ENCODE data around the gene FAM3A. TPM values are rescaled to one million over a fixed set of nuclear protein-coding genes. Genes with fewer than 3 reads are reported as not detected.
"Not testable (repeated sequence)": the region's sequence is repeated elsewhere in the genome, so short reads cannot be mapped to it uniquely, and the experiment has no call there.

The FAM3A gene
- total RNA-seq, 2 donors from 2014 or later: 23.6 to 24.3 TPM

- H3K27ac ChIP-seq (ENCODE audit: low read depth, low read length); H3K9ac ChIP-seq (ENCODE audit: extremely low read depth, low read length, poor library complexity, severe bottlenecking); H3K4me3 ChIP-seq (ENCODE audit: low read length); H3K27me3 ChIP-seq (ENCODE audit: control insufficient read depth, insufficient read depth, low read length, poor library complexity, severe bottlenecking); H3K27ac Mint-ChIP-seq; H3K36me3 ChIP-seq (ENCODE audit: control insufficient read depth, insufficient read depth, low read length); DNase-seq; H3K4me1 ChIP-seq (ENCODE audit: control insufficient read depth, insufficient read depth, low read length); H3K27me3 Mint-ChIP-seq (ENCODE audit: insufficient read depth); H3K4me1 Mint-ChIP-seq; H3K4me3 Mint-ChIP-seq; H3K9me3 ChIP-seq (ENCODE audit: control insufficient read depth, low read length): not testable (repeated sequence)
- WGBS, 2 experiments (ENCODE audit: insufficient coverage in 1 of 2, insufficient read length in 1 of 2): 94% methylated on average over 7 of the region's 18 CpGs; no CpG with 5 or more reads in 1 of the 2 experiments
- peaks cover 62% of the 10 kb centered on the region for H3K9me3 Mint-ChIP-seq
- H3K36me3 Mint-ChIP-seq (ENCODE audit: low read depth): peaks cover 20% of the 10 kb centered on the region
Measured at GRCh38 chrX:154552112-154552806, 36.2 kb upstream of the FAM3A start.

GRCh38 chrX:154549766-154550165 is 33.7 kb upstream of the FAM3A start:
- Histone ChIP-seq H3K4me1 (ENCODE audit: control insufficient read depth, insufficient read depth, low read length) (no peaks in the 10 kb centered on the region), H3K9ac (ENCODE audit: extremely low read depth, low read length, poor library complexity, severe bottlenecking) (no peak overlapping the region), H3K27me3 (ENCODE audit: control insufficient read depth, insufficient read depth, low read length, poor library complexity, severe bottlenecking) (no peaks in the 10 kb centered on the region), H3K36me3 (ENCODE audit: control insufficient read depth, insufficient read depth, low read length) (peaks cover 6% of the 10 kb centered on the region), H3K27ac (ENCODE audit: low read depth, low read length) (no peak overlapping the region), H3K4me3 (ENCODE audit: low read length) (no peak overlapping the region), H3K9me3 (ENCODE audit: control insufficient read depth, low read length) (no peaks in the 10 kb centered on the region)
- no peak for DNase-seq
- no peak overlapping the region for H3K27ac Mint-ChIP-seq
- TF ChIP-seq CTCF (conservative IDR thresholded peaks at IDR 0.05): no peak
- H3K4me3 Mint-ChIP-seq: no peak overlapping the region
- H3K27me3 Mint-ChIP-seq (ENCODE audit: insufficient read depth): no peaks in the 10 kb centered on the region
- WGBS, 2 experiments (ENCODE audit: insufficient coverage in 1 of 2, insufficient read length in 1 of 2): no CpG with 5 or more reads among the region's 1 CpG
- peaks cover 68% of the 10 kb centered on the region for H3K9me3 Mint-ChIP-seq
- peaks cover 7% of the 10 kb centered on the region for H3K4me1 Mint-ChIP-seq
- peaks cover 22% of the 10 kb centered on the region for H3K36me3 Mint-ChIP-seq (ENCODE audit: low read depth)

- WGBS, 2 experiments (ENCODE audit: insufficient coverage in 1 of 2, insufficient read length in 1 of 2): 1 to 8% methylated on average over 6 to 9 of the region's 9 CpGs
- Histone ChIP-seq H3K27me3 (ENCODE audit: control insufficient read depth, insufficient read depth, low read length, poor library complexity, severe bottlenecking) (no peaks in the 10 kb centered on the region), H3K9ac (ENCODE audit: extremely low read depth, low read length, poor library complexity, severe bottlenecking) (peak overlapping the region; percentile 71), H3K27ac (ENCODE audit: low read depth, low read length) (no peak overlapping the region), H3K4me3 (ENCODE audit: low read length) (peak overlapping the region; percentile 97), H3K36me3 (ENCODE audit: control insufficient read depth, insufficient read depth, low read length) (peaks cover 13% of the 10 kb centered on the region), H3K4me1 (ENCODE audit: control insufficient read depth, insufficient read depth, low read length) (no peaks in the 10 kb centered on the region), H3K9me3 (ENCODE audit: control insufficient read depth, low read length) (no peaks in the 10 kb centered on the region)
- TF ChIP-seq CTCF (conservative IDR thresholded peaks at IDR 0.05): no peak
- Mint-ChIP-seq H3K9me3 (peaks cover 58% of the 10 kb centered on the region), H3K27me3 (ENCODE audit: insufficient read depth) (no peaks in the 10 kb centered on the region), H3K4me1 (peaks cover 7% of the 10 kb centered on the region), H3K4me3 (peak overlapping the region; percentile 85), H3K27ac (peak overlapping the region; percentile 96), H3K36me3 (ENCODE audit: low read depth) (peaks cover 19% of the 10 kb centered on the region)
- no peak for DNase-seq
Measured at GRCh38 chrX:154548028-154548316, 31.9 kb upstream of the FAM3A start.
